PC-3 (cell line): ENCODE measurements around the gene NDUFA3. TPM values are rescaled to one million over a fixed set of nuclear protein-coding genes. Genes with fewer than 3 reads are reported as not detected.

Experiments used
- ATAC-seq: fragments of 200-7000 bp; cut with Tn5 transposase; 2 replicates; pipeline ENCODE4 v1.9.1; 2020; ENCODE audit warnings: mild to moderate bottlenecking, moderate library complexity
- BruUV-seq: library from RNA; stranded (reverse); fragments of 400-500 nt; replicated peaks from 2 replicates; lab custom pipeline; 2021; lab: Mats Ljungman, UMichigan
- CTCF ChIA-PET: fragments of 300-600 bp; sonication (Branson Sonifier 250); formaldehyde crosslinking; loops from one replicate; lab custom pipeline; 2022; ENCODE audit warnings: antibody characterized with exemption; lab: Charles Lee
- POLR2A ChIA-PET: fragments of 300-600 bp; sonication (Branson Sonifier 250); formaldehyde crosslinking; loops from one replicate; lab custom pipeline; 2022; ENCODE audit warnings: antibody characterized with exemption; ENCODE audit not compliant: unreplicated experiment; lab: Charles Lee
- DNase-seq: peaks from one replicate; pipeline ENCODE4 v3.0.0-alpha.2; 2015
- H2AFZ ChIP-seq: fragments of 300-600 bp; sonication (generic); 2 replicates; pipeline ENCODE4 v1.6.0; 2016; ENCODE audit warnings: antibody characterized with exemption, low read length
- H3F3A ChIP-seq: fragments of 300-600 bp; sonication (generic); one replicate; pipeline ENCODE4 v1.6.0; 2017; ENCODE audit warnings: antibody characterized with exemption, low read length, control low read depth, mild to moderate bottlenecking; ENCODE audit not compliant: unreplicated experiment
- H3K27ac ChIP-seq: fragments of 300-600 bp; sonication (generic); 2 replicates; pipeline ENCODE4 v1.5.1; 2016; ENCODE audit warnings: mild to moderate bottlenecking, low read length
- H3K27me3 ChIP-seq: fragments of 300-600 bp; sonication (generic); 2 replicates; pipeline ENCODE4 v1.6.1; 2016; ENCODE audit warnings: low read length, mixed read lengths
- H3K36me3 ChIP-seq: fragments of 300-600 bp; sonication (generic); 2 replicates; pipeline ENCODE4 v1.6.1; 2016; ENCODE audit warnings: low read depth, mixed run types, low read length, mixed read lengths
- H3K4me1 ChIP-seq: fragments of 300-600 bp; sonication (generic); 2 replicates; pipeline ENCODE4 v1.5.1; 2016; ENCODE audit warnings: low read length; ENCODE audit not compliant: insufficient read depth
- H3K4me2 ChIP-seq: fragments of 300-600 bp; sonication (generic); 2 replicates; pipeline ENCODE4 v1.6.0; 2016; ENCODE audit warnings: low read length
- H3K4me3 ChIP-seq: fragments of 300-600 bp; sonication (generic); 2 replicates; pipeline ENCODE4 v1.5.1; 2016; ENCODE audit warnings: mild to moderate bottlenecking, low read length, mixed read lengths
- H3K79me2 ChIP-seq: fragments of 300-600 bp; sonication (generic); 2 replicates; pipeline ENCODE4 v1.6.1; 2017; ENCODE audit warnings: low read length, mixed read lengths
- H3K9ac ChIP-seq: fragments of 300-600 bp; sonication (generic); 2 replicates; pipeline ENCODE4 v1.6.0; 2016; ENCODE audit warnings: mild to moderate bottlenecking, low read length
- H3K9me2 ChIP-seq: fragments of 300-600 bp; sonication (generic); replicated peaks from 2 replicates; pipeline ENCODE4 v1.6.1; 2016; ENCODE audit warnings: mixed run types, low read length, mixed read lengths
- H3K9me3 ChIP-seq: fragments of 300-600 bp; sonication (generic); 2 replicates; pipeline ENCODE4 v1.6.1; 2016; ENCODE audit warnings: low read length, mixed read lengths
- H4K20me1 ChIP-seq: fragments of 300-600 bp; sonication (generic); 2 replicates; pipeline ENCODE4 v1.6.1; 2016; ENCODE audit warnings: low read length, mixed read lengths
- CTCF ChIP-seq: fragments of 300-600 bp; sonication (generic); conservative IDR thresholded peaks from 2 replicates; pipeline ENCODE4 v1.5.1; 2017; ENCODE audit warnings: antibody characterized with exemption, low read depth, mild to moderate bottlenecking, low read length
- EZH2 ChIP-seq: fragments of 300-600 bp; sonication (generic); IDR thresholded peaks from one replicate; pipeline ENCODE4 v1.6.1; 2017; ENCODE audit warnings: antibody characterized with exemption, mild to moderate bottlenecking, low read length; ENCODE audit not compliant: unreplicated experiment
- EZH2phosphoT487 ChIP-seq: fragments of 300-600 bp; sonication (generic); IDR thresholded peaks from 2 replicates; pipeline ENCODE4 v1.6.1; 2018; ENCODE audit warnings: mild to moderate bottlenecking, antibody characterized with exemption, low read length, borderline replicate concordance
- intact Hi-C: fragments of 100-400 bp; cut with micrococcal nuclease; formaldehyde crosslinking; loops from 2 replicates; pipeline ENCODE4 v1.9.0; 2023
- total RNA-seq: library from RNA; depleted of rRNA; stranded (reverse); fragments of >200 nt; gene quantifications from 2 replicates; pipeline ENCODE4 v1.2.3, GENCODE V29; 2014

The NDUFA3 gene
- total RNA-seq, 1 experiment from 2014 or later = 138 TPM

- no TSS peak for BruUV-seq
- intact Hi-C loops = no loop called here
- CTCF ChIA-PET = no interaction called here
- POLR2A ChIA-PET = no interaction called here
- Histone ChIP-seq H3K4me3 (no peak overlapping the region), H3K79me2 (no peaks in the 10 kb centered on the region), H3K4me1 (no peaks in the 10 kb centered on the region), H3K27me3 (no peaks in the 10 kb centered on the region), H3K9me3 (no peaks in the 10 kb centered on the region), H3K4me2 (no peak overlapping the region), H3F3A (no peaks in the 10 kb centered on the region), H2AFZ (no peak overlapping the region), H3K9ac (no peak overlapping the region), H4K20me1 (no peaks in the 10 kb centered on the region), H3K36me3 (peaks cover 66% of the 10 kb centered on the region), H3K9me2 (no peaks in the 10 kb centered on the region), H3K27ac (no peak overlapping the region)
- no peak for ATAC-seq
- no peak for DNase-seq
- TF ChIP-seq EZH2 (no peak), EZH2phosphoT487 (no peak), CTCF (no peak)
Observed at GRCh38 chr19:54125713-54126112, 23.1 kb downstream of the NDUFA3 start.

- no peaks in the 10 kb centered on the region for H3K27me3 ChIP-seq
- POLR2A ChIA-PET = no interaction called here
- intact Hi-C loops = no loop called here
- no peaks in the 10 kb centered on the region for H3F3A ChIP-seq
- no peak overlapping the region for H3K4me3 ChIP-seq
- CTCF ChIA-PET = no interaction called here
- H3K27ac ChIP-seq = no peak overlapping the region
- TF ChIP-seq EZH2 (no peak), CTCF (no peak), EZH2phosphoT487 (no peak)
- no peaks in the 10 kb centered on the region for H3K9me2 ChIP-seq
- ATAC-seq (no peak), DNase-seq (no peak)
- H3K9ac ChIP-seq = no peak overlapping the region
- no peak overlapping the region for H3K4me2 ChIP-seq
- no peaks in the 10 kb centered on the region for H3K4me1 ChIP-seq
- no peak overlapping the region for H2AFZ ChIP-seq
- no peaks in the 10 kb centered on the region for H3K79me2 ChIP-seq
- BruUV-seq = no TSS peak
- no peaks in the 10 kb centered on the region for H3K9me3 ChIP-seq
- peaks cover 61% of the 10 kb centered on the region for H3K36me3 ChIP-seq
- no peaks in the 10 kb centered on the region for H4K20me1 ChIP-seq
Observed at GRCh38 chr19:54127688-54128440, 25.2 kb downstream of the NDUFA3 start.

DNA sequence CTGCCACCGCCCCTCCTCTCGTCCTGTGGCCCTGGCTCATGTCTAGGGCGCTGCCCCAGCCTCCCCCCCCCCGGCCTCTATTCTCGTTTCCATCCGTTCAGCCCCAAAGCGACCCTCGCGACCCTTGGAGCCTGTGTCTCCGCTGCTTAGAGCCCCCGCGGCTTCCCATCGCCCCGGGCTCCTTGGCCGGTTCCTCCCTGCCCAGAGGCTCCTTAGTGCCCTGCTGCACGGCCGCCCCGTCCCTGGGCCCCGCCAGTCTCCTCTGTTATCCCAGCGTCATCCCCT, 25.7 kb downstream of the NDUFA3 start:
- Histone ChIP-seq H3K9ac (no peak overlapping the region), H3K9me3 (no peaks in the 10 kb centered on the region), H3F3A (no peaks in the 10 kb centered on the region), H3K79me2 (no peaks in the 10 kb centered on the region), H3K27ac (no peak overlapping the region), H3K27me3 (no peaks in the 10 kb centered on the region), H3K4me1 (no peaks in the 10 kb centered on the region), H4K20me1 (no peaks in the 10 kb centered on the region), H3K9me2 (no peaks in the 10 kb centered on the region), H3K36me3 (peaks cover 56% of the 10 kb centered on the region), H2AFZ (no peak overlapping the region), H3K4me3 (no peak overlapping the region), H3K4me2 (no peak overlapping the region)
- intact Hi-C loops = no loop called here
- ATAC-seq (no peak), DNase-seq (no peak)
- ChIA-PET POLR2A (no interaction called here), CTCF (no interaction called here)
- TF ChIP-seq EZH2 (no peak), CTCF (no peak), EZH2phosphoT487 (no peak)
- BruUV-seq = no TSS peak
